HG03045 (cell line): ENCODE data around the gene BCAR3.
"Not testable (repeated sequence)": the region's sequence is repeated elsewhere in the genome, so short reads cannot be mapped to it uniquely, and the experiment has no call there.

Experiments
- ATAC-seq: cut with Tn5 transposase; IDR thresholded peaks from one replicate; pipeline ENCODE4 v1.9.1; 2021; ENCODE audit warnings: mild to moderate bottlenecking, moderate library complexity; ENCODE audit not compliant: unreplicated experiment

BCAR3 gene

DNA sequence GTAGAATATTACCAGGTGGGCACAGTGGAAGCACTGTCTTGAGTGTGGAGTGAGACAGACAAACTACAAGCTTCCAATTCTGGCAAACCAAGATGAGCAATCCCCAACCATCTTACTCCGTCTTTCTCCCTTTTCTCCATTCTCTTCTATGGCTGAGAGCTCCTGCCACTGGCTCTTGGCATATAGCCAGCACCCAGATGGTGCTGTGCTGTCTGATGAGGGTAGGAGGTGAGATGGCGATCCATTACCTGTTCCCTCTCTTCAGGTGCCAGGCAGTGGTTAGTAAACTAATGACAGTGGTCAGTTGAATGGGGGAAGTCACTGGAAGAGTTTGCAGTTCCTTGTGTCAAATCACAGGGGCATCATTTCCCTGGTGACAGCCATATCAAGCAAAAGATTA, 125.3 kb downstream of the BCAR3 start:
- ATAC-seq: no peak

DNA sequence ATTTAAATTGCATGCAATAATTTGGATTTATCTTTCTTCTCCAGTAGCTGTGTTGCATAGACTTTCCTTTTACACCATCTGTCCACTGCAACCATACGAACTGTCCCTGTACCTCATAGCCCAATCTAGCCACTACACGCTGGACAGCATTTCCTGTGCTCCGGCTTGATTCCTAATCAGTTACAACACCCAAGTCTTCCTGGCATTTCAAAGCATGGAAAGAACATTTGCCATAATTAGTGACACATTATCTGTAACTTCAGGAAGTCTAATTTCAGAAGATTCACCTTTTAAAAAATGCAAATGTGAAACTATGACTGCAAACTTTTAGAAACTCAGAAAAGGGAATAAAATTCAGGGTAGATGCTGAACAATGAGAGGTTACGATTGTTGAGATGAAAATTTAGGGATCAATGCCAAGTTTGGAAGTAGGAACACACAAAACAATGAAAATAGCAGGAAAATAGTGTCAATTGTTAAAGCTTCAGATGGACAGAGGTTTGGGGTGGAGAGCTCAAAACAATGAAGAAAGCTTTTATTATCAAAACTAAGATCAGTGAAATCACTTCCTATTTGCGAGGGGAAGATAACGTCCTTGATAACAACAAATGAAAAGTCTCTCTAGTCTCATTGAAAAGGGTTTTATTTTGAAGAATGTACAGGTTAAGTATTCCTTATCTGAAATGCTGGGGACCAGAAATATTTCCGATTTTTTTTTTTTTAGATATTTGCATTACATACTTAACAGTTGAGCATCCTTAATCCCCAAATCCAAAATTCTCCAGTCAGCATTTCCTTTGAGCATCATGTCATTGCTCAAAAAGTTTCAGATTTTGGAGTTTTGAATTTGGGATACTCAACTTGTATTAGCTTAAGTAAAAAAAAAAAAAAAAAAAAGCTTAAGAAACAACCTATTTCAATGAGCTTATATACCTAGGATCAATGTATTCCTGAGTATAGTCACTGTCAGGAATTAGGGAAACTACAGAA, 126.5 kb downstream of the BCAR3 start:
- ATAC-seq: no peak

DNA sequence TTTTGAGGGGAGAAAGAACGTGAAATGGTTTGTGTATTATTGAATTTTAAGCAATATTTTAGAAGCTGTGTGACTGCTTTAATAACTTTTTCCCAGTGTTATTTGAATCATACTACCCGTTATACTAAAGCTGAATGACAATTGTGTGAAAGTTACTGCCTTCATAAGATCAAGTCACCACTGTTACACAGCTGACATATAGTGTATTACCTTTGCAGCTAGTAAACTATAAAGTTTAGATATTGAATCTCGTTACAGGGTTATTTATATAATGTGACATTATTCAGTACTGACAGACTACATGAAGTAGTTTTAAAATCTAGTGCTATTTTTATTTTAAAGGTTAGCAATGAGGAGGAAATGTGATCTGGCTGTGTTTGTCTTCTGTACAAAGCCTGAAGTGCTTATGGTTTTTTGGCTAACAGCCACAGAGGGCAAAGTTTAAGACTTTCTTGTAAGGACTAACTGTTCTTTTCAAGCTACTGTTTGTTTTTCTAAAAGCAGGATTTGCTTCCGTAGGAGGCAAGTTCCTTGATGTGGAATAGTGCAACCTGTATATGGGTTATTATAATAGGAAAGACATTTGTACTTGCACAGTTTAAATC, 127.6 kb downstream of the BCAR3 start:
- not testable (repeated sequence) for ATAC-seq

DNA sequence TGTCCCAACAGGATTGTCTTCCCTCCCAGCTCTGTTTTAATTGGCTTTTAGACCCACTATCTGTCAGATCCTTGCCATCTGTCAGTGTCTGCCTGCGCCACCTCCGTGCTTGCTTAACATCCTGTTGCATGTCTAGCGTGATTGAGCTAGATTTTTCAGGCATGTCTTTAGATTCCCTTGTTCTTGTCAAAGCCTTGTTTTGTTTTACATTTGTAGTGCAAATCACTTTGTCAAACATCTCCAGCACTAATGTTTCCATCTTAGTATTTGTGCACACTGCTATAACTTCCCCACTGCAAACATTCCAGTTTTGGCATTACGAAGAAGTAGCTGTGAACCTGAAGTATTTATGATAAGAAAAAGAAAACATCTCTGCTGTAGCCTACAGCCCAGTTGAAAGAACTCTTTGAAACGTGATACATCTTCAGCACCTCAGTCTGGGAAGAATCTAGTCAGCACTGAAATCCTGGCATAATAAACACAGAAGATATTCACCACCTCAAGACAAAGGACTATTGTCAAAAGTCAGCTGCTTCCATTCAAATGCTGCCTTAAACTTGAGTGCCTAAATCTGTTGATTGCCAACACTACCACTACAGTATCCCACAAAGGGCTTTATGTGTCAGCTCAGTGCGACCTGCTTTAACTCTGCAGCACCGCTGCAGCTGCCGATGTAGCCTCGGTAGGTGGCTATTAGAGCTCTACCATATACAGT, 128.7 kb downstream of the BCAR3 start:
- ATAC-seq: no peak

DNA sequence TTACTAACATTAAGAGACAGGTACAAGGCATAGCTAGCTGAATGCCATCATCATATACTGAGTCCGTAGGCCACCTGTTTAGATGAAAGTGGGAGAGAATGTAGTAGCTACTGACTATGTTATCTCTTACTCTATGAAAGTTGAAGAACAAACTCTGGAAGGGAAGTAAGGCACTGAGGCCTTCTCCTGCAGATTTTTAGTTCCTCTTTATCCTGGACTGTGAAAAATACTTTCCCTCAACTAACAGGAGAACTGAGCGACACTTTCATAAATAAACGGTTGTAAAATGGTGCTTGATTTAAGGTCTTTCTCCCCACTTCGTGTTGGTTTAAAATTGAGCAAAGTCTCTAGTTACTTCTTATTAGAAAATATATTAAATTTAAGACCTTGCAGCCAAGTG, 131.8 kb downstream of the BCAR3 start:
- no peak for ATAC-seq

DNA sequence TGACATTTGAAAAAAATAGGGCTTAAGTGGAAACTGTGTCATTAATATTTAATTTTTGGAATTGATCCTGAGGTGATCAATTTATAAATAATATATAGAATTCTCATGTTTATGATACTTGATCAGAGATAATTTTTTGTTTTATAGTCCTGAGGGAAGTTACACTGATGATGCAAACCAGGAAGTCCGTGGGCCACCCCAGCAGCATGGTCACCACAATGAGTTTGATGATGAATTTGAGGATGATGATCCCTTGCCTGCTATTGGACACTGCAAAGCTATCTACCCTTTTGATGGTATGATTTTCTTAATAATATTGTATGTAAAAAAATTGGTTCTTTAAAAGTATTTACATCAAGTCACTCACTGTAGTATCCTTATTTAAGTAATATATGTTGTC, 132.5 kb downstream of the BCAR3 start:
- ATAC-seq: no peak

DNA sequence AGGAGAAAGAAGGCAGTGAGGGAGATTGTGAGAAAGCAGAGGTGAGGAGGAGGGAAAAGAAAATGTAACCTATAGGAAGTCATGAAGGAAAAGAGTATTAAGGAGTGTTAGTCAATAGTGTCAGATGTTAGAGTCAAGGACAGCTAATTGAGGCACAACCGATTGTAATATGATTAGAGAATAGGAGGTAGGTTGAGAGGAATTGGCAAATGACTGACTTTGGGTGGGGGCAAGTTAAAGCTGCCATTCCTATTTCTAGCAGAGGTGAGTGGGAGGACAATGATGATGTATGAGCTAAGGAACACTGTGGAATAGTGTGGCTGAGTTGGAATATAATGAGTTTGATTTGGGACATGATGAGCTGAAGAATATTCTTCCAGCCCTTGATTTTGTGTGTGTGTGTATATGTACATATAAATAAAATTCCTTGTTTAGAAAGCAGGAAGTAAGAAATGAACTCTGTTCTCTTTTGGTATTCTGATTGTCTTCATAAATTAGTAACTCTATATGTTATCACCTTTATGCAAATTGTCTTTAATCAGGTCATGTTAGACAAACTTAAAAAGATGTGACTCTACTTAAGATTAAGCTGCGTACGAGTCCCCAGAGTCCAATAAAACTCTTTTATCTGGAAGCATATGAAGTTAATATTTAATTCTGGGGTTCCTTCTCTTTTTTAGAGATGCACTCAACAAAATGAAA, 135.3 kb downstream of the BCAR3 start:
- no peak for ATAC-seq

DNA sequence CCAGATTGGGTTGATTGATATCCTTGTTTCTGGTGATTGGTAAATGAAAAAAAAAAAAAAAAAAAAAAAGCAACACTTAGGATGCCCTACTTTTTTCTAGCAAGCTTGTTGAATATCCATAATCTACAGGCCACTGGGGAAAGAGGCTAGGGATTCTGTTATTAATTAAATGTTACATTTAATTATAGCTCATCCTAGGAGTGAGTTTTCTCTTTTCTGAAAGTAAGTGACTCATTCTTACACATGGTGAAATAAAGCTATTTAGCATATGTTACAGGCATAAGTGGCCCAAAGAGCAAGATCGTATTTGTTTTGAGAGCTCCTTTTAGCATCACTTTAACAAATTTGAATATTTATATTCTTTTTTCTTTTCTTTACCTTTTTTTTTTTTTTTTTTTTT, 139.2 kb downstream of the BCAR3 start:
- ATAC-seq: no peak

DNA sequence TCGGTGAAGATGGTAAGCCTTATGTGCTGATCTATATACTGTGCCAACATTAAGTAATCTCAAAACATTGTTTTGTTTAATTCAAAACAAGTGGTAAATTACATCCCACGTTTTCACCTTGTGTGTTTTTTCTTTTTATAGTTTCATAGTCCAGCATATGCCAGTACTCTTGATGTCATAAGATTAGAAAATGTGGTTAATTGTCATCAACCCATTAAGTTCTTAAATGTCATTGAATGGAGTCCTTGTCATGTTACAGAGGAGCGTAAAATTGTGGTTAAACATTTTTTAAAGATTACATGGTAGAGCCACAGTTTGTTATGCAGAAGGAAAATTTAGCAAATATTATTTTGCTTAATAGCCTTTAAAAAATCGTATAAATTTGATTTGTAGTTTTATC, 140.6 kb downstream of the BCAR3 start:
- no peak for ATAC-seq

DNA sequence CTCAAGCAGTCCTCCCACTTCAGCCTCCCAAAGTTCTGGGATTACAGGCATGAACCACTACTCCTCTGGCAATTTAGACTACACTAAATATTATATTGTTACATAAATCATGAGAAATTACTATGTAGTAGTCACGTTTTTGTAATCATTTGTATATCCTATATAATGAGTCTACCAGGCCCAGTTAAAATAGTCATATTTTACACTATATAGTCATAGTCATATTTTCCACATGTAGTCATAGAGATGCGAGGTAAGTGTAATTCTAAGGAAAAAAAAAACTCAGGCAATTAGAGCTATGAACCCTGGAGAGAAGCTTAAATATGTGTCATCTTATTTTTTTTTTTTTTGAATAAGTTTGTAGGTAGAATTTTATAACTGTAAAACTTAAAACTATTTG, 143.7 kb downstream of the BCAR3 start:
- ATAC-seq: no peak

DNA sequence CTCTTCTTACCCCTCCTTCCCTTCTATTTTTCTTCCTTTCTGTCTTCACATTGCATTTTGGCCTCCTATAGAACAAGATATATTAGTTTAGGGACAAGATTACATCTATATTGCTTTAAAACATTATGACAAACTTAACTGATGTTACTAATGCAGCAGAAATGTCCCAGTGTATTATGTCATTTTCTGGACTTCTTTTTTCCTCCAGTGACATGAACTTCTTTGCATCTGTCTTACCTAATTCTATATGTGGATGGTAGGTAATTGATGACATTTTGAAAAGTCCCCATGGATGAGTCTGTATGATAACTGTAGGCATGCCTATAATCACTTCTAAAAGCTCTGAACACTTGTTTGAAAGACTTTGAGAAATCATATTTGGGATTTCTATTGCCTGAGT, 144.2 kb downstream of the BCAR3 start:
- ATAC-seq: no peak

DNA sequence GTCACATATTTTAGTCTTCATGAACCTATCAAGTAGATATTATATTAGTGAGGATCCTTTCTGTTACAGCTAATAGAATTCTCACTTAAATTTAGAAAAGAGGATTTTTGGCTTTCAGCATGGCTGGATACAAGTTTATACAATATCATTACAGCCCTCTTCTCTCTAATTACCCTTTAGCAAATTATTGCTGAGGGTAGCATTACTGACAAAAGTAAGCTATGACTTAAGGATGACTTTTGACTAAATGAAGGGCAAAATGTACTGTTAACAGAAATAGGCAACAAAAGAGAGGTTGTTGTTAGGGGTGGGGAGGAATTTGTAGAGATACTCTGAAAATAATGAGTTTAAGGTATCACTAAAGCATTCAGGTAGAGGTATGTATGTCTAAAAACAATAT, 148.0 kb downstream of the BCAR3 start:
- ATAC-seq: no peak

DNA sequence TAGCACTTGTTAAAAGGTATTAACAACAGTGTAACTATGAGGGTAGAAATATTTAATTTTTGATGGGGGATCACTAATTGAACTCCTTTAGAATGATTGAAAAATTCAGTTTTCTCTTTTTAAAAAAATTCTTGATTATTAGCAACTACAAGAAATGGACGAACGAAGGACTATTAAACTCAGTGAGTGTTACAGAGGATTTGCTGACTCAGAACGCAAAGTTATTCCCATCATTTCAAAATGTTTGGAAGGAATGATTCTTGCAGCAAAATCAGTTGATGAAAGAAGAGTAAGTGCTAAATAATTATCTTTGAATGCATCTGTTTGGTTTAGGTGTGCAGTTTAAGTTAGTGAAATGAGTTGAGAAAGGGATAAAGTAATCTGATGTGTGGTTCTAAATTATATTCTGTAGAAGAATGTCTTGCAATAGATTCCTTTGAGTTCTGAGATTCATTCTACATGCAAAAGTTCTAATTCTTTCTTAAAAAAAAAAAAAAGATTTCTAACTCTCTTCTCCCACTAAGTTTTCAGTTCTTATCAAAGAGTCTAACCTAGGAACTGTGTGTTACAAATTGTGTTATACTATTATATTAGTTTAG, 148.8 kb downstream of the BCAR3 start:
- no peak for ATAC-seq

DNA sequence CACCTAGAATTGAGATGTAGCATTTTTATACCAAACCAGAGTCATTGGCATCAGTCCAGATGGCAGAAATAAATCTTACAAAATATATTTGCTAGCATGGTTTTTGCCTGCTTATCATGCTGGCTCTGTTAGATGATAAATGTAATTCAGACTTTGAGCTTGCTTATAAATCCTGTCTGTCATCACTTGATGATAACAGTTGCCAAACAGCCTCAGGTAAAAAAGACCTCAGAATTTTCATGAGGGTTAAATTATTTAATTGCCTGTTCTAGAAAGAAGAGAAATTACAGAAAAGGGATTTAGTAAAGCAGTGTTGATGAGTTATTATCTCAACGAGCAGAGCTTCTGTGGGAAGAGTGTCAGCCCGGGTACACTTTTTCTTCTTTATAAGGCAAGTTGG, 150.4 kb downstream of the BCAR3 start:
- no peak for ATAC-seq

DNA sequence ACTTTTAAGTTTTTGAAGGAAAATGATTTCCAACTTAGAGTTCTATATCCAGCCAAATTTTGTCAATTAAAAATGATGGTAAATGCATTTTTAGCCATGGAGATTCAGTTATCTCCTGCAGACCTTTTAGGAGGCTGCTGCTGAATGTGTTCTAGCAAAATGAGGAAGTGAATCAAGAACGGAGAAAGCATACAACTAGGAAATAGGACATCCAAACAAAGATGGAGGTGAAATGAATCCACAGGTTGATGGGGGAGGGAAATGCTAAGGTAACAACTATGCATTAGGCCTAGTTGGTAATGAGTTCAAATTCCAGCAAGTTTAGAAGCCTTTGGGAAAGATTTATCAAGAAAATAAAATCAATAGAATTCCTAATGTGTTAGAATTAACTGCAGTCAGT, 153.2 kb downstream of the BCAR3 start:
- no peak for ATAC-seq

DNA sequence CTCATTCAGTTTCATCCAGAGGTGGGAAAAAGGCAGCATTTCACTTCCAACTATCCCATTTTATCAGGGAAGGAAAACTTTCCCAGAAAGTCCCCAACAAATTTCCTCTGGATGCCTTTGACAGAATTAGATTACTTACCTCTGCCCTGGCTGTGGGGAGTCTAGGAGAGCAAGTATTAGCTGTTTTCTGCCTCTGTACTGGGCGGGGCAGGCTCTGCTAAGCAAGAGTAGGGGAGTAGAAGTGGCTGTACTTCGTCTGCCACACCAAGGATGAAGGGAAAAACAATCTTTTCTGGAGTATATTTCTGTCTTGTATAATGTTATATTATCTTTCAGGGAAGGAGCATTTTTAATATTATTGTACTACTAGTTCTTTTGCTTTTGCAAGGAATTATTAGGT, 155.2 kb downstream of the BCAR3 start:
- no peak for ATAC-seq

DNA sequence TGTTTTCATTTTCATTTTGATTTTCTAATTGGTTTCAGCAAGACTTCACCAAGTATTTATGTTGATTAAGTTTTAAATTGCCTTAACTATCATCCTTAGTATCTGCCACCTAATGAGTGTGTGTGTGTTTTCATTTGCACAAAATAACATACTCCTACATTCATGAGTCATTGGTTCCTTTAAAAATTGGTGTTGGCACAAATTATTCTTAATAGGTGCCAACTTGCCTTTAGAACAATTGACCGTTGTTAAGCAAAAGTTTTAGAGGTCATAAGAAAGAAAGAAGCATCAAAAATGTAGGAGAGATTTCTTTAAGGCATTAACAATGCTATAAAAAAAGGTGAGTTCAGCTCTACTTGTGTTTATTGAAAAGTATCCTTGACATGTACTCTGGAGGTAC, 156.2 kb downstream of the BCAR3 start:
- ATAC-seq: no peak

DNA sequence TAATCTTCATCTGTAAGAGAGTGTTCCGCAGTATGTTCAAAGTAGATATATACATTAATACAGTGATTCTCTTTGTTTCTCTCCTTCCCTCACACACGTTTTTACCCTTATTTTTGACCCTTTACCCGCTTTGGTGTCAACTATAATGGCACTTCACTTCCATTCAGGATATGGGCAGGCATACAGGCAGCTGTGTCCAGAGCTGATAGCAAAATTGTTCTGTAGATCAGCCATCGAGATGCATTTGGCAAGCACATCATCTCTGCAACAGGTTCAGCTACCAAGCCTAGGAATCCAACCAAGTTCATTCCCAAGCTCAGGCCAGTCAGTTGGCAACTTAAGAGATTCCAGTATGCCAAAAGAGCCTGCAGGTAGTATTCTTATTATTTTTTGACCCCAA, 158.9 kb downstream of the BCAR3 start:
- ATAC-seq: no peak

DNA sequence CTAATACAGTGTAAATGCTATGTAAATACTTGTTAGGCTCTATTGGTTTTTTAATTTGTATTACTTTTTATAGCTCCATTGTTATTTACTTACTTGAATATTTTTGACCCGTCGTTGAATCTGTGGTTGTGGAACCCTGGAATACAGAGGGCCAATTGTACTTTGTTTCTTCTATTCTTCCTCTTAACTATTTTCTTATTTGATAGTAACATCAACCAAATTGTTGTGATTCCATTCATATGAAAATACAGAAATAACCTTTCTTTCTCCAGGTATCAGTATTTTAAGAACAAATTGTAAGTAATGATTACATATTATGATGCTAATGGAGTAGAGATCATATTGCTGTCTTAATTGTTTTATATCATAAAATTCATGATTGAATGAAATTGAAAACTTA, 160.0 kb downstream of the BCAR3 start:
- ATAC-seq: no peak

DNA sequence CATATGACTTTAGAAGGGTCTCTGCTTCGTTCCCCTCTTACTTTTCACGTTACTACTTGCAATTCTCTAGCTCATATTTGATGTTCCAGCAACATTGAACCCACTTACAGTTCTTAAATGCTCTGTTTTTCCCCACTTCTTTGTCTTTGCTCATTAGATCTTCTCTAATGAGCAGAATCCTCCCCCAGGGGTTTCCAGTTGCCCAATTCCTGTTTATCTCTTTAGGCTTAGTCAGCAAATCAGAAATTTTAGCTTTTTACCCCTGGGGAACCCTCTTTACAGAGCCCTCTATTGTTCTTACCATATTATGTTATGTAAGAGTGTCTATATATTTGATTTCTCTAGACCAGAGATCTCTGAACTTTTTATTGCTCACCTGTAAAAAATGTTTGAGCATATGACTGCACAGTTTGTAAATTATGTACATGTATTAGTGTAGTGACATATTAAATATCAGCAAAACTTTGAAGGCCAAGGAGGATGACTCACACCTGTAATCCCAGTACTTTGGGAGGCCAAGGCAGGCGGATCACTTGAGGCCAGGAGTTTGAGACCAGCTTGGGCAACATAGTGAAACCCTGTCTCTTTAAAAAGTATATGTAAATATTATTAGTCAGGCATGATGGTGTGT, 162.3 kb downstream of the BCAR3 start:
- ATAC-seq: no peak
